ENCODE measurements around the gene RAB24. TPM values are rescaled to one million over a fixed set of nuclear protein-coding genes. Genes with fewer than 3 reads are reported as not detected.
"Not testable (repeated sequence)": the region's sequence is repeated elsewhere in the genome, so short reads cannot be mapped to it uniquely, and the experiment has no call there.

RAB24 gene
- total and polyA plus RNA-seq, 2 experiments from 2014 or later: 30.3 to 64.6 TPM

DNA sequence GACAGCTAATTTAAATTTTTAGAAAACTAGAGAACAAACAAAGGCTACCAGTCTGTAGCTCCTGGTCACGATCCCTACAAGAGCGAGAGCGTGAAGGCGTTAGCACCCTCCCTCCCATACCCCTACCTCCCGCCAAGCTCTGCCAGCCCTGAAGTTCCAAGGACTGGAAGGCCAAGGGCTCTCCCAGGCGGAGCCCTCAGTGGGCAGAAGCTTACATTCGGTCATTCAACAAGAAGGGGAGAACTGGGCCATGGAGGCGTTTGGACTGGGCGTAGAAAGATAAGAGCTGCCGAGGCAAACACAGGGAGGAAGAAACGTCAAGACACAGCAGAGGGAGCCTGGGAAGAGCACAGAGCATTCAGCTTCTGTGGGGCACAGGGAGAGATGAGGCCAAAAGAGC lies 5.2 kb upstream of the RAB24 start:
- H2AFZ ChIP-seq: no peak overlapping the region
- 89% methylated on average over 11 of the region's 11 CpGs for WGBS (ENCODE audit: low lambda C conversion rate, missing lambda C conversion rate)
- H3K4me1 ChIP-seq (ENCODE audit: insufficient read depth): peaks cover 23% of the 10 kb centered on the region
- no peak overlapping the region for H3K4me2 ChIP-seq
- no peak for DNase-seq (ENCODE audit: low spot score)
- no peaks in the 10 kb centered on the region for H3K9me2 ChIP-seq (replicated peaks; ENCODE audit: insufficient read depth)
- TF ChIP-seq, protein P1, sequence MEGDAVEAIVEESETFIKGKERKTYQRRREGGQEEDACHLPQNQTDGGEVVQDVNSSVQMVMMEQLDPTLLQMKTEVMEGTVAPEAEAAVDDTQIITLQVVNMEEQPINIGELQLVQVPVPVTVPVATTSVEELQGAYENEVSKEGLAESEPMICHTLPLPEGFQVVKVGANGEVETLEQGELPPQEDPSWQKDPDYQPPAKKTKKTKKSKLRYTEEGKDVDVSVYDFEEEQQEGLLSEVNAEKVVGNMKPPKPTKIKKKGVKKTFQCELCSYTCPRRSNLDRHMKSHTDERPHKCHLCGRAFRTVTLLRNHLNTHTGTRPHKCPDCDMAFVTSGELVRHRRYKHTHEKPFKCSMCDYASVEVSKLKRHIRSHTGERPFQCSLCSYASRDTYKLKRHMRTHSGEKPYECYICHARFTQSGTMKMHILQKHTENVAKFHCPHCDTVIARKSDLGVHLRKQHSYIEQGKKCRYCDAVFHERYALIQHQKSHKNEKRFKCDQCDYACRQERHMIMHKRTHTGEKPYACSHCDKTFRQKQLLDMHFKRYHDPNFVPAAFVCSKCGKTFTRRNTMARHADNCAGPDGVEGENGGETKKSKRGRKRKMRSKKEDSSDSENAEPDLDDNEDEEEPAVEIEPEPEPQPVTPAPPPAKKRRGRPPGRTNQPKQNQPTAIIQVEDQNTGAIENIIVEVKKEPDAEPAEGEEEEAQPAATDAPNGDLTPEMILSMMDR (IDR thresholded peaks at IDR 0.05; ENCODE audit: poor library complexity): no peak
- TF ChIP-seq EZH2 (IDR thresholded peaks at IDR 0.05; ENCODE audit: borderline replicate concordance) (no peak), EZH2phosphoT487 (IDR thresholded peaks at IDR 0.05; ENCODE audit: low read depth, severe bottlenecking, unreplicated experiment) (no peak)
- peaks cover 9% of the 10 kb centered on the region for H4K20me1 ChIP-seq (ENCODE audit: insufficient read depth, poor library complexity, severe bottlenecking)
- H3K36me3 ChIP-seq (replicated peaks; ENCODE audit: insufficient read depth, low read depth): no peaks in the 10 kb centered on the region
- no peak overlapping the region for H3K4me3 ChIP-seq
- H3K27me3 ChIP-seq: no peaks in the 10 kb centered on the region
- no peak overlapping the region for H3K27ac ChIP-seq
- peaks cover 47% of the 10 kb centered on the region for H3K79me2 ChIP-seq
- no peaks in the 10 kb centered on the region for H3K9me3 ChIP-seq (ENCODE audit: low read depth)

DNA sequence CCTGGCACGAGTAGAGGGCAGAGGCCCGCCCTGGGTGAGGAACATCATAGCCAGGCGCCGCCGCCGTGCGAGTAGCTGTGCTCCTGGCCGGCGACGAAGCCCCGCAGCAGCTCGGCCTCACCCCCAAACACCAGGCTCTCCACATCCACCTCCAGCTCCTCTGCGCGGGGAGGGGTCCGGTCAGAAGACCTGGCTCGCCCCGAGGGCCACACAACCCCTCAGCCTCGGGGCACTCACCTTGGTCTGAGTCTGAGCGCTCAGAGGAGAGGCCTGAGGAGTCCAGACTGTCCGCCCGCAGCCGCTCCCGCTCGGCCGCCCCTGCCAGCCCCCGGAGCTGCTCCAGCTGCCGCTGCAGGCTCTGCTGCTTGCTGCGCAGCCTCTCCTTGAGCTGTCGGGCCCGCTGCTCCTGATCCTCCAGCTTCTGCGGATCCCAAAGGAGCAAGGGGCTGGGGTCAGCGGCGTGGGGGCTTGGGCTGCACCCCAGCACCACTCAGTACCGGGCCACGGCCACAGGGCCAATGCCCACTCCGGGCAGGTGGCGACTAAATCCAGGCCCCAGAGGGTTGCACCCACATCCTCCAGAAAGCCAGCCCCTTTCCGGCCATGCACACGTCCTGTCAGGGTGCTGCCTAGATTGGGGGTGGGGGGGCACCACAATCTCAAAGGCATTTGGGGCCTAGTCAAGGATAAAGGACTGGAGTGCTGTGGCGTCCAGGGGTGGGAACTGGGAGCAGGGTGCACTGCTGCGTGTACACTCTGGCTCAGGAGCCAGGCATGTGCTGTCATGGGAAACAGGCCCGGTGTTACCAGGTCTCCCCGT lies 4.2 kb upstream of the RAB24 start:
- H3K79me2 ChIP-seq: peaks cover 54% of the 10 kb centered on the region
- H3K4me1 ChIP-seq (ENCODE audit: insufficient read depth): peaks cover 20% of the 10 kb centered on the region

DNA sequence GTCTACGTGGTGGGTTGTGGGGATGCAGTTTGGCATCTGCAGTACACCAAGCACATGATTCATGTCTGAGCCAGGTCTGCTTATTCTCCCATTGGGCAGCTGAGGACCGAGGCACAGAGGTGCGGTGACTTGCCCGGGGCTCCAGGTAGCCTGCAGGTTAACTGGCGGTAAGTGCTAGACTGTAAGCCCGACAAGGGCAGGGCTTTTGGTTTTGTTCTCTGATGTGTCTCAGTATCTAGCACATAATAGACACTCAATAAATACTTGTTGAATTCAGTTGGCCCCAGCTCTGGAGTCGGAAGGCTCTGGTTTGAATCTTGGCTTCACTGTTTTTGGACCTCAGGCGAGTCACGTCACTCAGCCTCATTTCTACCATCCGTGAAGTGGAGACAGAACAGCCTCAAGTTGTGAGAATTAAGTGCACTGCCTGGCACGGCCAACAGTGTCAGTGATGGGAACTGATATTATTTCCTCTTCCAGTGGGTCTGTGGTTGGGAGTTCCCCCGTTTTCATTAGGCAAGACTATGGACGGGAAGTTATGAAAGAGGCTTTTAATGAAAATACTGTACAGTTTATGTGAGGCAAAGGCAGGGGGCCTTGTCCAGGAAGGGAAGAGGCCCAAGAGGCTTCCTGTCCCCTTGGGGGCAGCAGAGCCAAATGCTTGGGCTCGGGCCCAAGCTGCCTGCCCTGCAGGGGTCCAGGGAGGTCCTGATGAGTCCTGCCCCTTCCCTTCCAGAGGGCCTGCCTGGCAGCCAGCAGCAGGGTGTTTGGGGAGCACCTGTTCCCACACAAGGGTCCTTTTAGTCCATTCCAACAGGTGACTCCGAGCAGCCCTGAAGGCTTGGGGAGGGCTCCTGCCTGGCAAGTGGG lies 3.4 kb upstream of the RAB24 start:
- Histone ChIP-seq H2AFZ (no peak overlapping the region), H3K4me2 (no peak overlapping the region), H3K79me2 (peaks cover 62% of the 10 kb centered on the region), H3K36me3 (replicated peaks; ENCODE audit: insufficient read depth, low read depth) (no peaks in the 10 kb centered on the region), H3K9me2 (replicated peaks; ENCODE audit: insufficient read depth) (no peaks in the 10 kb centered on the region), H3K4me3 (no peak overlapping the region), H3K4me1 (ENCODE audit: insufficient read depth) (peaks cover 23% of the 10 kb centered on the region), H4K20me1 (ENCODE audit: insufficient read depth, poor library complexity, severe bottlenecking) (peaks cover 17% of the 10 kb centered on the region), H3K27me3 (no peaks in the 10 kb centered on the region), H3K9me3 (ENCODE audit: low read depth) (no peaks in the 10 kb centered on the region), H3K27ac (no peak overlapping the region)
- TF ChIP-seq, protein P1 (IDR thresholded peaks at IDR 0.05; ENCODE audit: poor library complexity): no peak
- TF ChIP-seq EZH2phosphoT487 (IDR thresholded peaks at IDR 0.05; ENCODE audit: low read depth, severe bottlenecking, unreplicated experiment): no peak
- TF ChIP-seq EZH2 (IDR thresholded peaks at IDR 0.05; ENCODE audit: borderline replicate concordance): no peak
- 94% methylated on average over 15 of the region's 15 CpGs for WGBS (ENCODE audit: low lambda C conversion rate, missing lambda C conversion rate)
- no peak for DNase-seq (ENCODE audit: low spot score)

More for the DNA sequence above, 4.2 kb upstream of the RAB24 start:
- peaks cover 9% of the 10 kb centered on the region for H4K20me1 ChIP-seq (ENCODE audit: insufficient read depth, poor library complexity, severe bottlenecking)
- no peaks in the 10 kb centered on the region for H3K36me3 ChIP-seq (replicated peaks; ENCODE audit: insufficient read depth, low read depth)
- no peak for DNase-seq (ENCODE audit: low spot score)
- H3K27me3 ChIP-seq: no peaks in the 10 kb centered on the region
- no peaks in the 10 kb centered on the region for H3K9me2 ChIP-seq (replicated peaks; ENCODE audit: insufficient read depth)
- no peak overlapping the region for H2AFZ ChIP-seq
- H3K9me3 ChIP-seq (ENCODE audit: low read depth): no peaks in the 10 kb centered on the region
- H3K4me3 ChIP-seq: no peak overlapping the region
- H3K4me2 ChIP-seq: no peak overlapping the region
- TF ChIP-seq EZH2 (IDR thresholded peaks at IDR 0.05; ENCODE audit: borderline replicate concordance): no peak
- WGBS (ENCODE audit: low lambda C conversion rate, missing lambda C conversion rate): 95% methylated on average over 43 of the region's 43 CpGs
- H3K27ac ChIP-seq: no peak overlapping the region

DNA sequence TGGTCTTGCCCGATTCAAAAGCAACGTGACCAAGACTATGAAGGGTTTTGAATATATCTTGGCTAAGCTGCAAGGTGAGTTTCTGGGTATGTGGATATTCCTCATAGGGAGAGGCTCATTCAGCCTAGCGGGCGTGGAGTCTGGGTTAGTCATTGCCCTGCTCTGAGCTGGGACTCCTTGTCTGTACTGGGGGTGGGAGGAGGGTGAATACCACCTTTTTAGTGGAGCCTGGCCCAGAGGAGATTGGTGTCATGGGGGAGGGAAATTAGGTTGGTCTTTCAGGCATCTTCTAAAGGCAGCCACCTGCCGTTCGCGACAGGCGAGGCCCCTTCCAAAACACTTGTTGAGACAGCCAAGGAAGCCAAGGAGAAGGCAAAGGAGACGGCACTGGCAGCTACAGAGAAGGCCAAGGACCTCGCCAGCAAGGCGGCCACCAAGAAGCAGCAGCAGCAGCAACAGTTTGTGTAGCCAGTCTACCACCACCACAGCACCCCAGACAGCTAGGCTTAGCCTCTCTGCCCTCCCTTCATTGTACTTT lies 2.7 kb upstream of the RAB24 start:
- not testable (repeated sequence) for DNase-seq (ENCODE audit: low spot score); H3K36me3 ChIP-seq (replicated peaks; ENCODE audit: insufficient read depth, low read depth); H3K27ac ChIP-seq; H3K9me3 ChIP-seq (ENCODE audit: low read depth); H2AFZ ChIP-seq; H3K9me2 ChIP-seq (replicated peaks; ENCODE audit: insufficient read depth); H3K27me3 ChIP-seq; H3K4me2 ChIP-seq; H3K4me3 ChIP-seq
- 97% methylated on average over 11 of the region's 11 CpGs for WGBS (ENCODE audit: low lambda C conversion rate, missing lambda C conversion rate)
- Histone ChIP-seq H3K79me2 (peaks cover 63% of the 10 kb centered on the region), H4K20me1 (ENCODE audit: insufficient read depth, poor library complexity, severe bottlenecking) (peaks cover 17% of the 10 kb centered on the region), H3K4me1 (ENCODE audit: insufficient read depth) (peaks cover 27% of the 10 kb centered on the region)
